Brain microvascular endothelial cell (primary cell): Measurements from ENCODE around the gene GSTM5.
"Not testable (repeated sequence)": the region's sequence is repeated elsewhere in the genome, so short reads cannot be mapped to it uniquely, and the experiment has no call there.

Experiments
- DNase-seq: peaks from one replicate; pipeline ENCODE4 v3.0.0-alpha.2; 2020
- H3K27ac ChIP-seq: fragments of 250-450 bp; sonication (Bioruptor Pico); 2 replicates; pipeline ENCODE4 v1.5.1; 2020; ENCODE audit warnings: mild to moderate bottlenecking, moderate library complexity
- H3K27me3 ChIP-seq: fragments of 250-450 bp; sonication (Bioruptor Pico); replicated peaks from 2 replicates; pipeline ENCODE4 v1.5.1; 2020; ENCODE audit warnings: mild to moderate bottlenecking
- H3K36me3 ChIP-seq: fragments of 250-450 bp; sonication (Bioruptor Pico); replicated peaks from 2 replicates; pipeline ENCODE4 v1.5.1; 2020; ENCODE audit warnings: mild to moderate bottlenecking
- H3K4me3 ChIP-seq: 2 replicates; pipeline ENCODE4 v1.5.1; 2011; ENCODE audit warnings: low read depth, mild to moderate bottlenecking, control low read depth, low read length, moderate library complexity
- CTCF ChIP-seq: IDR thresholded peaks from 2 replicates; pipeline ENCODE4 v1.5.1; 2011; ENCODE audit warnings: low read depth, mild to moderate bottlenecking, moderate library complexity, low read length, control low read depth, inconsistent platforms; ENCODE audit errors: missing control alignments
- in situ Hi-C: cut with HindIII; loops from 2 replicates; pipeline ENCODE4 v1.10.0; 2017; ENCODE audit warnings: low sequenced_read_pairs, low pct_ligation_motif_present

GSTM5 gene

GRCh38 chr1:109739738-109740614 is 27.9 kb downstream of the GSTM5 start:
- DNase-seq, result peak; percentile 65
- TF ChIP-seq CTCF, result no peak

DNA sequence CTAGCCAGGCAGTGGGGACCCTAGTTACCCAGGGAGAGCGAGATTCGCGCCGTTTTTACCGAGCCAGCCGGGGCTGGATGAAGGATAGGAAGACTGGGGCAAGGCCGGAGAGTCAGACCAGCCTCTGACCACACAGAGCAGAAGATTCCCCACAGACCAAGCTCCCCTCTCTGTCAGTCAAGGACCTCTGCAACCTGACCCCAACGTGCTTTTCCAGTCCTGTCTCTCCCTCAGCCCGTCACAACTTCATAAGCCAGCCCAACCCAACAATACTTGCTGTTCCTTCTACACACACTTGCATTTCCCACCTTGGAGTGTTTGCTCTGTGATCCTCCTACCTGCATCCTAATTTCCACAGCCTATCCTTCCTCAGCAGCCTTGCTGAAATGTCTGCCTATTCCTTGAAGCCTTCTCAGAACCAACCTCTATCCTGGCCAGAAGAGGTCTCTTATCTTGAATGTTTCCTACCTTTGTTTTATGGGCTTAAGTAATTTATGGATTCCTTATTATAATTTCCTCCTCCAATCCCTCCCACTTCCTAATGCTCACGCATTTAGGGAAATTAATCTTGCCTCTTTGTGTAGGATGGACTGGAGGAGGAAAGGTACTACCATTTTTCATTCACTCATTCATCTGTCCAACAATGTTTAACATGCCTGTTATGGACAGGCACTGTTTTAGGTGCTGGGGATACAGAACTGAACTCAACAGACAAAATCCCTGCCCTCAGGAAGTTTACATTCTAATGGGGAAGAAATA is 28.7 kb downstream of the GSTM5 start, which contains the start of gene GSTM3:
Gene GSTM3 (minus strand): TSS at position 424 of the 759 bp plus-strand sequence. CDS start 751 bp downstream, outside the sequence.
- Histone ChIP-seq H3K27ac (peak within 1 kb of the TSS; percentile 31), H3K27me3 (no peaks in the 10 kb centered on the region), H3K36me3 (peaks cover 13% of the 10 kb centered on the region), H3K4me3 (peak within 1 kb of the TSS; percentile 72)
- TF ChIP-seq CTCF, result no peak
- no peak for DNase-seq
- in situ Hi-C loops, result no loop called here

More at GRCh38 chr1:109739738-109740614, 27.9 kb downstream of the GSTM5 start:
- in situ Hi-C loops, result no loop called here
- H3K4me3 ChIP-seq, result peak overlapping the region; percentile 72
- no peaks in the 10 kb centered on the region for H3K27me3 ChIP-seq
- H3K36me3 ChIP-seq, result peaks cover 13% of the 10 kb centered on the region
- peak overlapping the region; percentile 31 for H3K27ac ChIP-seq

GRCh38 chr1:109748311-109748710 is 36.3 kb downstream of the GSTM5 start:
- H3K27me3 ChIP-seq, H3K36me3 ChIP-seq, DNase-seq, H3K27ac ChIP-seq, in situ Hi-C loops, H3K4me3 ChIP-seq: not testable (repeated sequence)

GRCh38 chr1:109749221-109749620 is 37.2 kb downstream of the GSTM5 start:
- DNase-seq, result no peak
- Histone ChIP-seq H3K27me3 (no peaks in the 10 kb centered on the region), H3K36me3 (no peaks in the 10 kb centered on the region), H3K27ac (no peak overlapping the region), H3K4me3 (no peak overlapping the region)
- in situ Hi-C loops, result no loop called here
- no peak for TF ChIP-seq CTCF

- Histone ChIP-seq H3K27me3 (no peaks in the 10 kb centered on the region), H3K36me3 (no peaks in the 10 kb centered on the region), H3K27ac (no peak overlapping the region), H3K4me3 (no peak overlapping the region)
- no peak for TF ChIP-seq CTCF
- in situ Hi-C loops, result no loop called here
- no peak for DNase-seq
Measured at GRCh38 chr1:109750241-109750882, 38.3 kb downstream of the GSTM5 start.

GRCh38 chr1:109750920-109751319 is 38.9 kb downstream of the GSTM5 start:
- DNase-seq, result no peak
- Histone ChIP-seq H3K36me3 (no peaks in the 10 kb centered on the region), H3K27ac (no peak overlapping the region), H3K4me3 (no peak overlapping the region), H3K27me3 (no peaks in the 10 kb centered on the region)
- in situ Hi-C loops, result no loop called here
- TF ChIP-seq CTCF, result no peak
